HepG2 (cell line): ENCODE results near the gene VARS1. TPM values are rescaled to one million over a fixed set of nuclear protein-coding genes. Genes with fewer than 3 reads are reported as not detected.

Experiments
- ATF1 ChIP-seq: IDR thresholded peaks from 2 replicates; pipeline ENCODE4 v1.6.1; 2016; ENCODE audit warnings: mild to moderate bottlenecking, control low read depth
- FOXA1 ChIP-seq, 2 experiments: fragments of 450-650 bp in 1 of 2; sonication (generic) in 1 of 2; formaldehyde crosslinking in 1 of 2; IDR thresholded peaks; 2 replicates each; pipeline versions ENCODE4 v1.4.0 to v1.6.1; 2016 to 2020; ENCODE audit warnings: missing genetic modification reagents in 1 of 2
- HIVEP1 ChIP-seq: sonication (generic); formaldehyde crosslinking; IDR thresholded peaks from 2 replicates; pipeline ENCODE4 v1.4.0; 2020; ENCODE audit warnings: mild to moderate bottlenecking, missing genetic modification reagents
- KAT7 ChIP-seq: IDR thresholded peaks from 2 replicates; pipeline ENCODE4 v1.6.1; 2018; ENCODE audit warnings: borderline replicate concordance, missing compliant biosample characterization
- MIXL1 ChIP-seq: IDR thresholded peaks from 2 replicates; pipeline ENCODE4 v1.6.1; 2016
- MTF1 ChIP-seq: sonication (generic); formaldehyde crosslinking; IDR thresholded peaks from 2 replicates; pipeline ENCODE4 v1.5.0; 2020; ENCODE audit warnings: missing genetic modification reagents
- NCOR1 ChIP-seq: fragments of 200-600 bp; sonication (generic); IDR thresholded peaks from 2 replicates; pipeline ENCODE4 v1.7.0; 2017; ENCODE audit warnings: antibody characterized with exemption, low read length, borderline replicate concordance
- NFE2L1 ChIP-seq: sonication (generic); formaldehyde crosslinking; IDR thresholded peaks from 2 replicates; pipeline ENCODE4 v1.4.0; 2020; ENCODE audit warnings: missing genetic modification reagents, mild to moderate bottlenecking, borderline replicate concordance
- NFIC ChIP-seq: IDR thresholded peaks from 2 replicates; pipeline ENCODE4 v1.6.1; 2012; ENCODE audit warnings: mild to moderate bottlenecking, low read length, inconsistent platforms
- NRL ChIP-seq: sonication (generic); formaldehyde crosslinking; IDR thresholded peaks from 2 replicates; pipeline ENCODE4 v1.5.0; 2020; ENCODE audit warnings: missing genetic modification reagents, mild to moderate bottlenecking, moderate library complexity, borderline replicate concordance
- PHB2 ChIP-seq: fragments of 450-650 bp; IDR thresholded peaks from 2 replicates; pipeline ENCODE4 v1.6.1; 2018; ENCODE audit not compliant: partially characterized antibody
- POLR2A ChIP-seq, 2 experiments: IDR thresholded peaks; 2 replicates each; pipeline ENCODE4 v1.6.1; 2011; ENCODE audit warnings: low read depth in 2 of 2, low read length in 2 of 2, mild to moderate bottlenecking in 1 of 2, moderate library complexity in 1 of 2; ENCODE audit not compliant: insufficient read depth in 1 of 2
- RFXANK ChIP-seq: IDR thresholded peaks from 2 replicates; pipeline ENCODE4 v1.6.1; 2016
- SIX4 ChIP-seq: sonication (generic); formaldehyde crosslinking; IDR thresholded peaks from 2 replicates; pipeline ENCODE4 v1.4.0; 2020; ENCODE audit warnings: missing genetic modification reagents
- SNAPC2 ChIP-seq: sonication (generic); formaldehyde crosslinking; IDR thresholded peaks from 2 replicates; pipeline ENCODE4 v1.8.1; 2022; ENCODE audit warnings: mild to moderate bottlenecking, missing genetic modification reagents
- SP2 ChIP-seq: sonication (generic); formaldehyde crosslinking; IDR thresholded peaks from 2 replicates; pipeline ENCODE4 v1.5.1; 2020; ENCODE audit warnings: mild to moderate bottlenecking, missing genetic modification reagents
- TAF15 ChIP-seq: fragments of 200-400 bp; formaldehyde crosslinking; IDR thresholded peaks from one replicate; pipeline ENCODE4 v1.6.1; 2018; ENCODE audit warnings: mild to moderate bottlenecking, low read depth, low read length; ENCODE audit not compliant: poor library complexity, severe bottlenecking
- TEAD2 ChIP-seq: sonication (generic); formaldehyde crosslinking; IDR thresholded peaks from 2 replicates; pipeline ENCODE4 v1.9.0; 2021; ENCODE audit warnings: missing genetic modification reagents
- ZBTB7A ChIP-seq: sonication (generic); formaldehyde crosslinking; IDR thresholded peaks from 2 replicates; pipeline ENCODE4 v1.8.0; 2022; ENCODE audit warnings: mild to moderate bottlenecking, missing genetic modification reagents
- ZBTB8A ChIP-seq: sonication (generic); formaldehyde crosslinking; IDR thresholded peaks from 2 replicates; pipeline ENCODE4 v1.4.0; 2020; ENCODE audit warnings: mild to moderate bottlenecking, low read depth, missing genetic modification reagents, borderline replicate concordance
- ZFAT ChIP-seq: sonication (generic); formaldehyde crosslinking; conservative IDR thresholded peaks from 2 replicates; pipeline ENCODE4 v1.8.1; 2023; ENCODE audit warnings: missing genetic modification reagents, inconsistent platforms
- ZKSCAN5 ChIP-seq: sonication (generic); formaldehyde crosslinking; IDR thresholded peaks from 2 replicates; pipeline ENCODE4 v1.5.1; 2020; ENCODE audit warnings: mild to moderate bottlenecking, missing genetic modification reagents
- ZNF225 ChIP-seq: sonication (generic); formaldehyde crosslinking; IDR thresholded peaks from 2 replicates; pipeline ENCODE4 v1.4.0; 2020; ENCODE audit warnings: mild to moderate bottlenecking, missing genetic modification reagents
- ZNF251 ChIP-seq: sonication (generic); formaldehyde crosslinking; IDR thresholded peaks from 2 replicates; pipeline ENCODE4 v1.9.0; 2021; ENCODE audit warnings: mild to moderate bottlenecking, missing genetic modification reagents
- ZNF713 ChIP-seq: sonication (generic); formaldehyde crosslinking; IDR thresholded peaks from 2 replicates; pipeline ENCODE4 v1.4.0; 2020; ENCODE audit warnings: mild to moderate bottlenecking, missing genetic modification reagents
- ZNF792 ChIP-seq: IDR thresholded peaks from 2 replicates; pipeline ENCODE4 v1.6.1; 2016
- ZNF841 ChIP-seq: sonication (generic); formaldehyde crosslinking; IDR thresholded peaks from 2 replicates; pipeline ENCODE4 v1.8.1; 2023; ENCODE audit warnings: missing genetic modification reagents, borderline replicate concordance
- ZSCAN25 ChIP-seq: sonication (generic); formaldehyde crosslinking; IDR thresholded peaks from 2 replicates; pipeline ENCODE4 v1.8.0; 2022; ENCODE audit warnings: mild to moderate bottlenecking, missing genetic modification reagents
- ZSCAN31 ChIP-seq: sonication (generic); formaldehyde crosslinking; IDR thresholded peaks from 2 replicates; pipeline ENCODE4 v1.5.0; 2020; ENCODE audit warnings: low read depth, mild to moderate bottlenecking, missing genetic modification reagents
- polyA plus RNA-seq, 8 experiments: library from polyadenylated mRNA; depleted of rRNA in 3 of 8; stranded (reverse) in 7 of 8; unstranded in 1 of 8; fragments of >200 nt; fragmentation: Illumina TruSeq in 4 of 8; extraction: Trizol in 4 of 8; gene quantifications; 2 replicates each; pipeline versions ENCODE4 v1.2.1 to v1.2.3, GENCODE V29; 2011 to 2016; ENCODE audit warnings: low read depth in 4 of 8, missing spikeins in 1 of 8, mixed read lengths in 1 of 8; ENCODE audit not compliant: insufficient read depth in 1 of 8
- total RNA-seq, 5 experiments: library from RNA; depleted of rRNA; stranded (reverse); fragments of >200 nt; fragmentation: Illumina TruSeq; extraction: Trizol; gene quantifications; 2 replicates each; pipeline ENCODE4 v1.2.3, GENCODE V29; 2016; ENCODE audit warnings: low read depth in 1 of 5
- TF ChIP-seq, protein P1 (sequence below): sonication (generic); formaldehyde crosslinking; conservative IDR thresholded peaks from 2 replicates; pipeline ENCODE4 v1.8.0; 2022; ENCODE audit warnings: mild to moderate bottlenecking, moderate library complexity, missing genetic modification reagents
- TF ChIP-seq, protein P2 (sequence below): IDR thresholded peaks from 2 replicates; pipeline ENCODE4 v1.6.1; 2016; ENCODE audit warnings: missing compliant biosample characterization, missing genetic modification reagents, borderline replicate concordance

The VARS1 gene
- total and polyA plus RNA-seq, 2 of the 13 experiments (the other 11 are each of a cell fraction or from before 2014, with no cell fraction given): 14.7 to 56.1 TPM

DNA sequence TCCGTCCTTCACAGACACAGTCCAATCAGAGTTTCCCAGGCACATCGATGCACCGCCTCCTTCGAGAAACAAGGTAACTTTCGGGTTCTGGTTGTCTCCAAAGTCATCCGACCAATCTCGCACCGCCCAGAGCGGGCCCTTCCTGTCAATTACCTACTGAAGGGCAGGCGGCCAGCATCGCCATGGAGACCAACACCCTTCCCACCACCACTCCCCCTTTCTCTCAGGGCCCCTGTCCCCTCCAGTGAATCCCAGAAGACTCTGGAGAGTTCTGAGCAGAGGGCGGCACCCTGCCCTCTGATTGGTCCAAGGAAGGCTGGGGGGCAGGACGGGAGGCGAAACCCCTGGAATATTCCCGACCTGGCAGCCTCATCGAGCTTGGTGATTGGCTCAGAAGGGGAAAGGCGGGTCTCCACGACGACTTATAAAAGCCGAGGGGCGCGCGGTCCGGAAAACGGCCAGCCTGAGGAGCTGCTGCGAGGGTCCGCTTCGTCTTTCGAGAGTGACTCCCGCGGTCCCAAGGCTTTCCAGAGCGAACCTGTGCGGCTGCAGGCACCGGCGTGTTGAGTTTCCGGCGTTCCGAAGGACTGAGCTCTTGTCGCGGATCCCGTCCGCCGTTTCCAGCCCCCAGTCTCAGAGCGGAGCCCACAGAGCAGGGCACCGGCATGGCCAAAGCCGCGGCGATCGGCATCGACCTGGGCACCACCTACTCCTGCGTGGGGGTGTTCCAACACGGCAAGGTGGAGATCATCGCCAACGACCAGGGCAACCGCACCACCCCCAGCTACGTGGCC is 31.9 kb upstream of the VARS1 start, which contains the start of gene HSPA1B (continued):
- 0 out of 2 replicates have a peak, but pooled peaks have one; percentile 12 for TF ChIP-seq NCOR1
- peak; percentile 68; the same call in 1 of the 2 replicates for TF ChIP-seq SIX4 (CRISPR knock-in tag)
- no peak for TF ChIP-seq PHB2
- TF ChIP-seq ZSCAN31: no peak
- TF ChIP-seq ZKSCAN5 (CRISPR knock-in tag): 0 out of 2 replicates have a peak, but pooled peaks have one; percentile 34
- TF ChIP-seq ZFAT: no peak
- TF ChIP-seq FOXA1 (IDR thresholded peaks at IDR 0.05): no peak
- no peak for TF ChIP-seq FOXA1 (CRISPR knock-in tag; IDR thresholded peaks at IDR 0.05)
- no peak for TF ChIP-seq KAT7 (CRISPR knock-in tag)
- no peak for TF ChIP-seq MTF1 (CRISPR knock-in tag)
- no peak for TF ChIP-seq ZBTB8A (CRISPR knock-in tag)
- TF ChIP-seq NFE2L1 (CRISPR knock-in tag): no peak; the same call in 1 of the 2 replicates
- peak; percentile 63; the same call in 1 of the 2 replicates for TF ChIP-seq ZNF713 (CRISPR knock-in tag)
- peak; percentile 63; the same call in 1 of the 2 replicates for TF ChIP-seq ZNF225
- TF ChIP-seq MIXL1: no peak; the same call in 1 of the 2 replicates
- TF ChIP-seq, protein P1, sequence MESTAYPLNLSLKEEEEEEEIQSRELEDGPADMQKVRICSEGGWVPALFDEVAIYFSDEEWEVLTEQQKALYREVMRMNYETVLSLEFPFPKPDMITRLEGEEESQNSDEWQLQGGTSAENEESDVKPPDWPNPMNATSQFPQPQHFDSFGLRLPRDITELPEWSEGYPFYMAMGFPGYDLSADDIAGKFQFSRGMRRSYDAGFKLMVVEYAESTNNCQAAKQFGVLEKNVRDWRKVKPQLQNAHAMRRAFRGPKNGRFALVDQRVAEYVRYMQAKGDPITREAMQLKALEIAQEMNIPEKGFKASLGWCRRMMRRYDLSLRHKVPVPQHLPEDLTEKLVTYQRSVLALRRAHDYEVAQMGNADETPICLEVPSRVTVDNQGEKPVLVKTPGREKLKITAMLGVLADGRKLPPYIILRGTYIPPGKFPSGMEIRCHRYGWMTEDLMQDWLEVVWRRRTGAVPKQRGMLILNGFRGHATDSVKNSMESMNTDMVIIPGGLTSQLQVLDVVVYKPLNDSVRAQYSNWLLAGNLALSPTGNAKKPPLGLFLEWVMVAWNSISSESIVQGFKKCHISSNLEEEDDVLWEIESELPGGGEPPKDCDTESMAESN (CRISPR knock-in tag): peak; percentile 93
- TF ChIP-seq RFXANK (CRISPR knock-in tag): peak; percentile 92; the same call in 1 of the 2 replicates
- TF ChIP-seq, protein P2, sequence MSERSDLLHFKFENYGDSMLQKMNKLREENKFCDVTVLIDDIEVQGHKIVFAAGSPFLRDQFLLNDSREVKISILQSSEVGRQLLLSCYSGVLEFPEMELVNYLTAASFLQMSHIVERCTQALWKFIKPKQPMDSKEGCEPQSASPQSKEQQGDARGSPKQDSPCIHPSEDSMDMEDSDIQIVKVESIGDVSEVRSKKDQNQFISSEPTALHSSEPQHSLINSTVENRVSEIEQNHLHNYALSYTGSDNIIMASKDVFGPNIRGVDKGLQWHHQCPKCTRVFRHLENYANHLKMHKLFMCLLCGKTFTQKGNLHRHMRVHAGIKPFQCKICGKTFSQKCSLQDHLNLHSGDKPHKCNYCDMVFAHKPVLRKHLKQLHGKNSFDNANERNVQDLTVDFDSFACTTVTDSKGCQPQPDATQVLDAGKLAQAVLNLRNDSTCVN (CRISPR knock-in tag): peak; percentile 84; the same call in 1 of the 2 replicates
- TF ChIP-seq ZNF841: no peak
- TF ChIP-seq ZNF251 (CRISPR knock-in tag): 0 out of 2 replicates have a peak, but pooled peaks have one; percentile 39
- peak; percentile 96 for TF ChIP-seq NRL
- peak; percentile 54 for TF ChIP-seq TAF15
- no peak for TF ChIP-seq NFIC
- no peak for TF ChIP-seq TEAD2 (CRISPR knock-in tag)
- peak; percentile 77; the same call in 1 of the 2 replicates for TF ChIP-seq ZBTB7A
- TF ChIP-seq POLR2A (IDR thresholded peaks at IDR 0.05; ENCODE audit: insufficient read depth in 1 of 2, low read depth in 2 of 2, low read length in 2 of 2): peak; percentile 100
- peak; percentile 87 for TF ChIP-seq SP2 (CRISPR knock-in tag)
- no peak for TF ChIP-seq ZSCAN25 (CRISPR knock-in tag)
- peak; percentile 72; the same call in 1 of the 2 replicates for TF ChIP-seq ATF1 (CRISPR knock-in tag)
- TF ChIP-seq HIVEP1: peak; percentile 66; the same call in 1 of the 2 replicates
- no peak for TF ChIP-seq SNAPC2 (CRISPR knock-in tag)
- TF ChIP-seq ZNF792 (CRISPR knock-in tag): peak; percentile 89; the same call in 1 of the 2 replicates
